HG02571 (cell line): ENCODE measurements around the gene GPR89B.
"Not testable (repeated sequence)": the region's sequence is repeated elsewhere in the genome, so short reads cannot be mapped to it uniquely, and the experiment has no call there.

Experiments used
- ATAC-seq: cut with Tn5 transposase; IDR thresholded peaks from one replicate; pipeline ENCODE4 v1.9.1; 2021; ENCODE audit warnings: mild to moderate bottlenecking, moderate library complexity; ENCODE audit not compliant: unreplicated experiment

GPR89B gene

GRCh38 chr1:147928236-147929132, at the start of gene GPR89B:
Gene GPR89B (plus strand): TSS chr1:147928420. CDS start chr1:147928537, 117 bp downstream.
- ATAC-seq = peak; percentile 94

DNA sequence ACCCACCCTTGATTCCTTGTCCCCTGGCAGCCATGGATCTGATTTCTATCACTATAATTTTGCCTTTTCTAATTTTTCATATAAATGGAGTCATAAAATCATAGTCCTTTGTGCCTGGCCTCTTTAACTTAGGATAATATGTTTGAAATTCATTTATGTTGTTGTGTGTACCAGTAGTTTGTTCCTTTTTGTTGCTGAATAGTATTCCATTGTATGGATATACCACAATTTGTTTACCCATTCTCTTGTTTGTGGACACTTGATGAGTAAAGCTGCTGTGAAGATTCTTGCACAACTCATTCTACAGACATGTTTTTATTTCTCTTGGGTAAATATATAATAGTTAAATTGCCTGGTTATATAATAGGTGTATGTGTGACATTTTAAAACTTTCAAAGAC, 48.3 kb upstream of the GPR89B start:
- no peak for ATAC-seq

DNA sequence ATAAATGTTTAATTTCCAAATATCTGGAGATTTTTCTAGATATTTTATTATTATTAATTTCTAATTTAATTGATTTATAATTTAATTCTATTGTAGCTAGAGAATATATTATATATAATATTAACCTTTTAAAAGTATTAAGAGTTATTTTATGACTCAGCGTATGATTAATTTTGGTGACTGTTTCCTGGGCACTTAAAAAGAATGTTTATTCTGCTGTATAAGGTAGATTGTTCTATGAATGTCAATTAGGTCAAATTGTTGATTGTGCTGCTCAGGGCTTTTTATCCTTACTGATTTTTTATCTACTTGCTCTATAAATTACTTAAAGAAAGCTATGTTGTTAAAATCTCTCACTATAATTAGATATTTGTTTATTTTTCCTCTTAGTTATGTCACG, 45.7 kb upstream of the GPR89B start:
- ATAC-seq = no peak

GRCh38 chr1:147890177-147890790, 37.9 kb upstream of the GPR89B start:
- no peak for ATAC-seq

DNA sequence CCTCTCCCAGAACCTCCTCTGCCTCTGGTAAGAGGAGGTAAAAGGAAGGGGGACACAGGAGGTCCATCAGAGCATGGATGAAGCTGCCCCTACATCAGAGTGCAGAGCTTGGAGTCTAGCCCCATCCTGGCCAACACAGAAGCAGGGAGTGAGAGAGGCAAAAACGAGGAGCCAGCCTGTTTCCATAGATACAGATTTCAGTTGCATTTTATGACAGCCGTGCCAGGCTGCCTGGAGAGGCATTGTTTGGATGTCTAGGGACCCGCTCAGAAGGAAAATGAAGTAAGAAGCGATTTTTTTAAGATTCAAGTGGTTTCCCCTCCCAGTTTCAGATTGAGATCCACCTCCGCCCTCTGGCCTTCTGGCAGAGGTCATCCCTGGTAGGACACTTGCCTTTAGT, 37.1 kb upstream of the GPR89B start:
- ATAC-seq = no peak

DNA sequence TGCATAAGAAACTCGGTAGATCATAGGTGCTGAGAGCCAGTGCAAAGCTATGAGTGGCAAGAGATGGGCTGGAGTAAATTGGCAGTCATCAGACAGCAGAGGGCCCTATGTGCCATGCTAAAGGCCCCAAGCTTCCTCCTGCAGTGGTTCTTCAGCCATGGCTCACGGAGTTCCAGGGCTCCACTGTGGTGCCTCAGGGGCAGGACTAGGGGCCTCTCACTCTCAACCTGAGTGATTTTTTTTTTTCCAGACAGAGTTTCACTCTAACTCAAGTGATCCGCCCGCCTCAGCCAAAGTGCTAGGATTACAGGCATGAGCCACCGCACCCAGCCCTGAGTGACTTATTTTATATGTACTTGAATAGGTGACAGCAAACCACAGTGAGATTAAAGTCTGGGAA, 36.0 kb upstream of the GPR89B start:
- ATAC-seq = no peak

GRCh38 chr1:147892731-147893214, 35.4 kb upstream of the GPR89B start:
- ATAC-seq = no peak

DNA sequence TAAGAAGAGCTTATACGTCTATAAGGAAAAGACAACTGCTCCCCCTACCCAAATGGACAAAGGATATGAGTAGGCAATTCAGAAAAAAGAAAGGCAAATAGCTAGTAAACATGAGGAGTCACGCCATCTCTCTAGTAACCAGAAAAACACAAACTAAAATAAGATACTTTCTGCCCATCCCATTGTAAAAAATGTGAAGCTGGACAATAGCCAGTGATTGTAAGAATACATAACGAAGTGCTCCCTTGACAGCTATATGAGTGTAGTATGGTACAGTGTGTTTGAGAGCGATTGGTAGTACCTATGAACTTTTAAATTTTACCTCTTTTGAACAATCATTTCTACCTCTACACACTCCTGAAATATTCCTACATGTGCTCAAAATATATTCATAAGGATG, 33.1 kb upstream of the GPR89B start:
- no peak for ATAC-seq

DNA sequence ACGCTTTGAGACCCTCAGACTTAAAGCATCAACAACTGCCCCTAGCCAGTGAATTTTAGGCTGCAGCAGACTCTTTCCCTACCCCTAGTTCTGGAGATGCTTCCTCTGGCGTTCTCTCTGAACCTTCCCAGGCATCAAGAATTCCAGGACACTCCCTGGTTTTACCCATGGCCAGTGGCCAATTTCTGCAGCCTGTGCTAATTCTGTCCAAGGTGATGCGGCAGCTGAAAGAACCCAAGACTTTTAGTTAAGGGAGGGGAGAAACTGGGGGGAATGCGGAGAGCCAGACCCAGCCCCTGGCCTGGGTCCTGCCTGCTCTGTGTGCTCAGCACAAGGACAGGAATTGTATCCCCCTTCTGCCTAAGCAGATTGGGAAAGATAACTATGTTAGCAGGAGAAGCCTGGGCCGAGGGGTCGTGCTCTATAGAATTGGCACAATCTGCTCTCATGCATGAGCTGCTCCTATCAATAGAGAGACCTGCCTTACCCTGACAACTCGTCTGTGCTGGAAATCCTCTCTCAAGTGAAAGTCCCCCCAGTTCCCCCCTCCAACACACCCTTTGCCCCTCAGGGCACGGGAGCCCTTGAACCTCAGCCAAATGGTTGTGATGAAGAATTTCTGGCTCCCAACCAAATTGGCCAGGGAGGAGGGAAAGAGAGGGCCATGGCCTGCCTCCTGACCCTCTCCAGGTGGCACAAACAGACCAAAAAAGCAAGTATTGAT, 31.0 kb upstream of the GPR89B start:
- no peak for ATAC-seq

DNA sequence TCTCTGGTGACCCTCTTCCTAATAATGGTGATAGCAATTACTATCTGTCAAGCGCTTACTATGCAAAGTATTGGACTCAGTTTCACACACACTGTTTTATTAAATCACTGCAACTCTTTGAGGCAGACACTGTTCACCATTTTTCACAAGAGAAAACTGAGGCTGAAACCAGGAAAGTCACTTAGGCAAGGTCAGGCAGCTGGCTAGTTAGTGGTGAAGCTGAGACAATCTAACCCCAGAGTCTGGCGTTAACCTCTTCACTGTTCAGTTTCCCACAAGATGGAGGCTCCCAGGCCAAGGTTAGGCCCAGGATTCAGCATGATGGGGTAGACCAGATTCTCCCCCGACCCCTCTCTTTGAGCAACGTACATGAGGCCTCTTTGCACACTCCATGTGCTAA, 30.4 kb upstream of the GPR89B start:
- ATAC-seq = no peak

DNA sequence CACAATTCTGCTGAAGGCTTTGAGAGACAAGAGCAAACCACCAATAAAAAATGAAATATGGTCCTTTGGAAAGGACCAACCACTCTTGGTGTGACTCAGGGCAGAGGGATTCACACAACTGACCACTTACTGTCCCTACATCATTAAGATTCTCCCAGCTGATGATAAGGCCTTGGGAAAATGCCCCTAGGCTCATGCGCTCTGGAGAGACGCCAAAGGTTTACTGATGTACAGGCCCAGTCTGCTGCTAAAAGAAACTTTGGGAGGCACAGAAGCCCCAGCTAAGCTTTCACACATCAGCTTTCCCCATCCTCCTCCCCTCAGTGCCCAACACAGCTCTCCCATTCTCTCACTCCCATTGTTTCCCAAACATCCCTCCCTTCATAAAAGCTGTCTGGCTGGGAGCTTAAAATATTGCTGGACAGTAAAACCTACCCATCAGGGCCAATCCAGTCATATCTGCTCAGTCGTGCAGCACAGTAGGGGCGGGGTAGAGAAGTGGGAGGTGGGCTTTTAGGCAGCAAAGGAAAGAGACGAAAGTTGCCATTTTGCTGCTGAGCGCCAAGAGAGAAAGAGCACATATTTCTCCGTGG, 25.9 kb upstream of the GPR89B start, which contains the start of gene GJA8:
Gene GJA8, plus strand, starts transcription at position 543 of the 593 bp plus-strand sequence. CDS start 5,161 bp downstream, outside the sequence.
- no peak for ATAC-seq

- no peak for ATAC-seq
Measured at GRCh38 chr1:147904726-147905125, 23.5 kb upstream of the GPR89B start.

GRCh38 chr1:147907786-147908509, 20.3 kb upstream of the GPR89B start:
- ATAC-seq = no peak

DNA sequence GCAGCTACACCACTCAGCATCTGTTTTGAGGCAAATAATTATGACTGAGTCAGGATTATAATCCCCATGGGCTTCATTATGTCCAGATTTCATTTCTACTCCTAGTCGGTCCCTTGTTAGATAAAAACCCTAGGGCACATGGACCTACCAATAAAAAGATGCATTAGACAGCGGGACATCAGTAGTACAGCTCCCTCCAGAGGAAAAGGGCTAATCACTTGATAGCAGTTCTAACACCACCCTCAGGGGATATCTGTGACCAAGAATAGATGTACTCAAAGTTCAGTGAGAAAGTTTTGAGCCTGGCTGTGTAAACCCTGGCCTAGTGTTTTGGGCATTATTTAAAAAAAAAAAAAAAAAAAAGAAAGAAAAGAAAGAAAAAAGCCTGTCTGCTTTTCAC, 15.7 kb upstream of the GPR89B start:
- no peak for ATAC-seq

- no peak for ATAC-seq
Measured at GRCh38 chr1:147913362-147913942, 14.8 kb upstream of the GPR89B start.

DNA sequence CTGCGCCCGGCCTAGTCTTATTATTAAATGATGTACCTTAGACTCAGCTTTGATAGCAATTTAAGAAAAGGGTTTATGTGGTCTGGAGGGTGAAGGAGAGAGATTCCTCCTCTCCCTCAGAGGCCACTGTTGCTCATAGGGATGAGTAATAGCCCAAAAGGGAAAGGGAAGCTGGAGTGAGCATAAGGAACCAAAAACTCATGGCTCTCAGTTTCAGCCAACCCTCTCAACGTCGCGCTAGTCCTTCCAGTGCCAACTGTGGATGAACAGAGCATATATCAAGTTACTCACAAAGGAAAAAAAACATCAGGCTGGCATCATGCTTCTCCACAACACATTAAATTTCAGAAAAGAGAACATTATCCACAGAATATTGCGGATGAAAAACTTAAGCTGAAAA, 8.3 kb upstream of the GPR89B start:
- no peak for ATAC-seq

DNA sequence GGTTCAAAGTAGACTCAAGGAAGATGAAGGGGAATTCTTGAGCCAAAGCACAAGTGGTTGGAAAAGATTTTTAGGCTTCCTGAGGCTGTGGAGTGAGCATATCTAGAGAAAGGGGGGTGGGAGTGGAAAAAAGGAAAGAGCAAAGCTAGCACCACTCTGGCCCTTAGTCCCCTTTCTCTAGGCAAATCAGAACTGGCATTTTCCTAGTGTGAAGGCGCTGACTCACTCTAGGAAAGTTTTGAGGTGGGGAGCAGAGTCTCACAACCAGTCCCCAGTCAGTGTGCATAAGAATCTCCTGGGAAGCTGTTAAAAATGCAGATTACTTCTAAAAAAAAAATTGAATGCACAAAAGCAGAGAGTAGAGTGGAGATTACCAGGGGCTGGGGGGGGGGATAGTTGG, 3.4 kb upstream of the GPR89B start:
- ATAC-seq = no peak

DNA sequence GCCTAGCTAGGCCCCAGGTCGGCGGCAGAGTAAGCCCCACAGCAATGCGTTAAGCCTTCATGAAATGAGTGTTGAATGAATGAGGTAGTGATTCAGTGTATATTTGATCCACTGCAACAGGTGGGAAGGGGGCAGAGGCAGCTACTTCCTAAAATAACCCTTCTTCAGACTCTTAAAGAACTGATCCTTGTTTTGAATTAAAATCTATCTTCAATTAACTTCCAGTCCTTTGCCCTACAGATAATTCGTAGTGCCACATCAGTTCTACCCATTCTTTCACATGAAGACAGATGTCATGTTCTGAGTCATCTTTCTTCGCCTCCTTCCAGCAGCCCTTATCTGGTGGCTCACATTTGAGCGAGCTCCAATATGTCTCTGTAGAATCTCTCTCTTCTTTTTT, 1.0 kb upstream of the GPR89B start:
- ATAC-seq = not testable (repeated sequence)

GRCh38 chr1:147927689-147928088, 531 bp upstream of the GPR89B start:
- ATAC-seq = not testable (repeated sequence)

DNA sequence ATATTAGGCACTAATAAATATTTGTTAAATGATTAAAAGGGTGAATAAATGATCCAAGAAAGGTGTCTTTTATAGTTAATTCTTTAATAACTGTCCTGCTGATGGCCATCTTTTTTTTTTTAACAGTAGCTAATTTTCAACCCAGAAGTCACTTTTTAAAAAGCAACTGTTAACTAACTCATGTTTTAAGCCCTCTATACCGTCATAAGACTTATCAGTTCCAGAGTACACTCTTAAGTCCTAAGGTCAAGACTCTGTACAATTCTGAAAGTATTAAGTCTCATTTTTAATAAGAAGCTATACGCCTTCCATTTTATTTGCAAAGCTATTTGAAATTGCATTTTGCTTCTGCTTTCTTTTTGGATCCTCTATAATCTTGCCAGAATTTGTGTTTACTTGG, 2.9 kb downstream of the GPR89B start:
- ATAC-seq = not testable (repeated sequence)
